Spleen (tissue), 11 donors: ENCODE measurements around the gene TERT. TPM values are rescaled to one million over a fixed set of nuclear protein-coding genes. Genes with fewer than 3 reads are reported as not detected.

Source experiments
- DNase-seq: peaks from one replicate; pipeline ENCODE4 v3.0.0-alpha.2; 2020
- H3K27ac ChIP-seq, 8 donors: fragments of 200-600 bp; sonication (generic) in 7 of 8; 1 replicate in 4 of 8; 2 replicates in 4 of 8; pipeline versions ENCODE4 v1.5.0 to v1.8.0; 2016 to 2021; ENCODE audit warnings: inconsistent platforms in 4 of 8, mild to moderate bottlenecking in 4 of 8, moderate library complexity in 1 of 8
- H3K27me3 ChIP-seq, 7 donors: fragments of 200-600 bp; sonication (generic) in 6 of 7; replicated peaks in 1 of 7; 1 replicate in 4 of 7; 2 replicates in 3 of 7; pipeline versions ENCODE4 v1.5.0 to v1.8.0; 2016 to 2021; ENCODE audit warnings: inconsistent platforms in 3 of 7, mild to moderate bottlenecking in 1 of 7
- H3K36me3 ChIP-seq, 6 donors: fragments of 200-600 bp; sonication (generic) in 5 of 6; 1 replicate in 4 of 6; 2 replicates in 2 of 6; pipeline versions ENCODE4 v1.5.0 to v1.8.0; 2016 to 2021; ENCODE audit warnings: inconsistent platforms in 2 of 6
- H3K4me1 ChIP-seq, 6 donors: fragments of 200-600 bp; sonication (generic) in 5 of 6; 1 replicate in 3 of 6; 2 replicates in 3 of 6; pipeline versions ENCODE4 v1.5.0 to v1.8.0; 2016 to 2021; ENCODE audit warnings: inconsistent platforms in 3 of 6
- H3K4me3 ChIP-seq, 8 donors: fragments of 200-600 bp; sonication (generic) in 7 of 8; 1 replicate in 4 of 8; 2 replicates in 4 of 8; pipeline versions ENCODE4 v1.5.0 to v1.8.0; 2016 to 2021; ENCODE audit warnings: inconsistent platforms in 4 of 8, mild to moderate bottlenecking in 4 of 8, moderate library complexity in 2 of 8
- H3K9me3 ChIP-seq, 8 donors: fragments of 200-600 bp; sonication (generic) in 7 of 8; 1 replicate in 4 of 8; 2 replicates in 4 of 8; pipeline versions ENCODE4 v1.5.0 to v1.8.0; 2016 to 2021; ENCODE audit warnings: inconsistent platforms in 4 of 8
- CTCF ChIP-seq, 11 experiments: fragments of 200-600 bp in 7 of 11; fragments of 450-650 bp in 4 of 11; sonication (generic) in 4 of 11; IDR thresholded peaks in 8 of 11; conservative IDR thresholded peaks in 3 of 11; 1 replicate in 7 of 11; 2 replicates in 4 of 11; pipeline versions ENCODE4 v1.4.0 to v1.8.0; 2016 to 2021; ENCODE audit warnings: antibody characterized with exemption in 11 of 11, inconsistent platforms in 4 of 11, mild to moderate bottlenecking in 1 of 11
- POLR2A ChIP-seq, 3 donors: fragments of 450-650 bp; IDR thresholded peaks; one replicate each; pipeline ENCODE4 v1.5.1; 2017; ENCODE audit warnings: antibody characterized with exemption in 3 of 3, mild to moderate bottlenecking in 1 of 3
- POLR2AphosphoS5 ChIP-seq, 3 donors: sonication (generic); formaldehyde crosslinking; IDR thresholded peaks; one replicate each; pipeline ENCODE4 v1.5.1; 2017; ENCODE audit warnings: antibody characterized with exemption in 3 of 3
- WGBS, 5 donors: extraction: QIAGEN DNeasy Blood & Tissue Kit in 3 of 5; methylation state at CpG; one replicate each; pipeline versions ENCODE4 v1.1.5 to v1.1.7; 2013 to 2018; 5-methylcytosine and 5-hydroxymethylcytosine counted together
- intact Hi-C: fragments of 100-400 bp; cut with DNase I; formaldehyde crosslinking; loops from one replicate; pipeline ENCODE4 v1.15.0; 2023; ENCODE audit warnings: low total_unique reads
- polyA plus RNA-seq, 3 donors: library from polyadenylated mRNA; stranded (reverse); fragments of 200-250 nt; gene quantifications; one replicate each; pipeline ENCODE4 v1.2.1, GENCODE V29; 2013
- total RNA-seq, 7 donors: library from RNA; depleted of rRNA in 3 of 7; stranded (reverse); fragments of >200 nt in 3 of 7; fragmentation: NEBNext Ultra II Directional in 4 of 7; extraction: Animal tissue kit (Norgen Biotek cat#: 25700) in 4 of 7; gene quantifications; one replicate each; pipeline versions ENCODE4 v1.1.0 to v1.2.1, GENCODE V29; 2016 to 2021
- donor health status: healthy with polysubstance abuse.
- donor health status: DM: no; HTN: no; CAD: no; lungs with moderate emphysema.
- donor health status: DM: no; HTN: no; CAD: no.
- donor health status: Bipolar disorder and iron deficiency.
- donor health status: healthy.
- donor health status: DM: no; HTN: no; CAD: no.
- donor health status: DM: yes; HTN: yes; CAD: no.

TERT gene
- total and polyA plus RNA-seq, 10 donors = 0.09 to 5.3 (median 0.40) TPM; not detected in 2

GRCh38 chr5:1216918-1217295 is 78.0 kb downstream of the TERT start:
- intact Hi-C loops = no loop called here
- WGBS, 5 donors = 84 to 90% (median 89%) methylated on average over 17 to 18 of the region's 18 CpGs
- TF ChIP-seq CTCF (IDR thresholded peaks at IDR 0.05 in 8 of 11, conservative IDR thresholded peaks at IDR 0.05 in 3 of 11) = no peak
- TF ChIP-seq POLR2AphosphoS5 (IDR thresholded peaks at IDR 0.05) = no peak
- TF ChIP-seq POLR2A (IDR thresholded peaks at IDR 0.05) = no peak
- Histone ChIP-seq H3K4me1 (no peaks in the 10 kb centered on the region), H3K9me3 (peaks cover 0 to 5% (median 0%) of the 10 kb centered on the region in 8 donors), H3K36me3 (no peaks in the 10 kb centered on the region), H3K27ac (no peak overlapping the region), H3K27me3 (peaks cover 0 to 58% (median 0%) of the 10 kb centered on the region in 7 donors), H3K4me3 (no peak overlapping the region)
- no peak for DNase-seq

GRCh38 chr5:1216211-1216917 is 78.5 kb downstream of the TERT start:
- no peak overlapping the region for H3K4me3 ChIP-seq
- no peak overlapping the region for H3K27ac ChIP-seq
- H3K27me3 ChIP-seq = peaks cover 0 to 58% (median 0%) of the 10 kb centered on the region in 7 donors
- no peaks in the 10 kb centered on the region for H3K36me3 ChIP-seq
- peaks cover 0 to 5% (median 0%) of the 10 kb centered on the region in 8 donors for H3K9me3 ChIP-seq
- 92 to 96% (median 94%) methylated on average over 25 to 38 of the region's 38 CpGs for WGBS, 5 donors
- H3K4me1 ChIP-seq = no peaks in the 10 kb centered on the region
- intact Hi-C loops = no loop called here
- no peak for DNase-seq
- no peak for TF ChIP-seq CTCF (IDR thresholded peaks at IDR 0.05 in 8 of 11, conservative IDR thresholded peaks at IDR 0.05 in 3 of 11)

GRCh38 chr5:1215320-1216096 is 79.4 kb downstream of the TERT start:
- peak; percentile 45 for DNase-seq
- WGBS, 5 donors = 85 to 95% (median 94%) methylated on average over 22 to 23 of the region's 23 CpGs
- Histone ChIP-seq H3K27ac (no peak overlapping the region), H3K4me1 (no peaks in the 10 kb centered on the region), H3K9me3 (peaks cover 0 to 5% (median 0%) of the 10 kb centered on the region in 8 donors), H3K27me3 (peaks cover 0 to 54% (median 0%) of the 10 kb centered on the region in 7 donors), H3K4me3 (no peak overlapping the region), H3K36me3 (no peaks in the 10 kb centered on the region)
- TF ChIP-seq CTCF (IDR thresholded peaks at IDR 0.05 in 8 of 11, conservative IDR thresholded peaks at IDR 0.05 in 3 of 11) = no peak
- TF ChIP-seq POLR2A (IDR thresholded peaks at IDR 0.05) = no peak
- TF ChIP-seq POLR2AphosphoS5 (IDR thresholded peaks at IDR 0.05) = no peak
- intact Hi-C loops = no loop called here

- Histone ChIP-seq H3K4me1 (no peaks in the 10 kb centered on the region), H3K36me3 (no peaks in the 10 kb centered on the region), H3K4me3 (no peak overlapping the region), H3K27ac (no peak overlapping the region), H3K9me3 (peaks cover 0 to 5% (median 0%) of the 10 kb centered on the region in 8 donors), H3K27me3 (peaks cover 0 to 52% (median 0%) of the 10 kb centered on the region in 7 donors)
- peak; percentile 20 for DNase-seq
- TF ChIP-seq POLR2A (IDR thresholded peaks at IDR 0.05) (no peak), CTCF (IDR thresholded peaks at IDR 0.05 in 8 of 11, conservative IDR thresholded peaks at IDR 0.05 in 3 of 11) (no peak)
- intact Hi-C loops = no loop called here
- 32 to 70% (median 52%) methylated on average over 2 of the region's 2 CpGs for WGBS, 5 donors
These were observed 80.0 kb downstream of the TERT start for GRCh38 chr5:1214936-1215220.
